Common myeloid progenitor, CD34-positive (primary cell): Measurements from ENCODE around the gene RNASE1.
"Not testable (repeated sequence)": the region's sequence is repeated elsewhere in the genome, so short reads cannot be mapped to it uniquely, and the experiment has no call there.

Source experiments
- CTCF ChIA-PET: fragments of 350-600 bp; sonication (Branson Sonifier 250); formaldehyde crosslinking; loops from one replicate; lab custom pipeline; 2021; ENCODE audit warnings: antibody characterized with exemption; lab: Charles Lee
- POLR2A ChIA-PET: fragments of 350-600 bp; sonication (Branson Sonifier 250); formaldehyde crosslinking; loops from one replicate; lab custom pipeline; 2021; ENCODE audit warnings: antibody characterized with exemption; lab: Charles Lee
- DNase-seq, 3 donors: peaks; one replicate each; pipeline versions ENCODE4 v3.0.0 to v3.0.0-alpha.2; 2013
- H3K27ac ChIP-seq, 2 experiments: 1 replicate in 1 of 2; 2 replicates in 1 of 2; pipeline ENCODE4 v1.7.0; 2013; ENCODE audit warnings: inconsistent platforms in 2 of 2, low read length in 2 of 2, mild to moderate bottlenecking in 2 of 2, low read depth in 1 of 2, moderate library complexity in 1 of 2; ENCODE audit not compliant: severe bottlenecking in 2 of 2, insufficient read depth in 1 of 2, poor library complexity in 1 of 2
- H3K27me3 ChIP-seq, 5 experiments: replicated peaks in 2 of 5; 1 replicate in 3 of 5; 2 replicates in 2 of 5; pipeline versions ENCODE4 v1.6.1 to v1.7.0; 2013; ENCODE audit warnings: low read length in 4 of 5, mild to moderate bottlenecking in 2 of 5, moderate library complexity in 2 of 5, inconsistent platforms in 1 of 5; ENCODE audit not compliant: insufficient read depth in 5 of 5, control insufficient read depth in 4 of 5
- H3K36me3 ChIP-seq, 4 experiments: 1 replicate in 2 of 4; 2 replicates in 2 of 4; pipeline versions ENCODE4 v1.6.1 to v1.7.0; 2013; ENCODE audit warnings: low read length in 3 of 4, control low read depth in 1 of 4, mild to moderate bottlenecking in 1 of 4; ENCODE audit not compliant: control insufficient read depth in 4 of 4, insufficient read depth in 4 of 4
- H3K4me1 ChIP-seq, 4 experiments: 1 replicate in 3 of 4; 2 replicates in 1 of 4; pipeline versions ENCODE4 v1.6.1 to v1.7.1; 2013; ENCODE audit warnings: low read length in 3 of 4, mild to moderate bottlenecking in 3 of 4, control low read depth in 1 of 4, inconsistent platforms in 1 of 4, moderate library complexity in 1 of 4; ENCODE audit not compliant: control insufficient read depth in 4 of 4, insufficient read depth in 4 of 4; ENCODE audit errors: control extremely low read depth in 1 of 4
- H3K4me3 ChIP-seq, 7 experiments: 1 replicate in 4 of 7; 2 replicates in 3 of 7; pipeline versions ENCODE4 v1.5.1 to v1.7.0; 2013; ENCODE audit warnings: mild to moderate bottlenecking in 7 of 7, low read length in 6 of 7, moderate library complexity in 6 of 7, inconsistent platforms in 2 of 7, low read depth in 2 of 7, control low read depth in 1 of 7; ENCODE audit not compliant: insufficient read depth in 4 of 7, control insufficient read depth in 1 of 7; ENCODE audit errors: extremely low read depth in 1 of 7
- H3K9me3 ChIP-seq, 5 experiments: 1 replicate in 4 of 5; 2 replicates in 1 of 5; pipeline versions ENCODE4 v1.6.1 to v1.7.1; 2013; ENCODE audit warnings: low read length in 4 of 5, mild to moderate bottlenecking in 2 of 5, inconsistent platforms in 1 of 5, low read depth in 1 of 5, moderate library complexity in 1 of 5; ENCODE audit not compliant: control insufficient read depth in 4 of 5, insufficient read depth in 2 of 5; ENCODE audit errors: control extremely low read depth in 1 of 5
- WGBS: methylation state at CpG from one replicate; pipeline ENCODE4 v1.1.5; 2013; ENCODE audit not compliant: insufficient coverage; 5-methylcytosine and 5-hydroxymethylcytosine counted together

RNASE1 gene

GRCh38 chr14:20759465-20759864 is 43.2 kb downstream of the RNASE1 start:
- H3K4me1 ChIP-seq, H3K27me3 ChIP-seq, POLR2A ChIA-PET, H3K36me3 ChIP-seq, DNase-seq, H3K9me3 ChIP-seq, H3K4me3 ChIP-seq, H3K27ac ChIP-seq: not testable (repeated sequence)
- WGBS, result 97% methylated on average over 2 of the region's 5 CpGs
- CTCF ChIA-PET, result interaction anchor here (2.5 to 5.1 kb wide), 3 partner anchors 17 to 96 kb away, joined by 8 to 35 read pairs (median 9); no protein-coding TSS in a partner anchor

- DNase-seq, result peak; percentile 45 to 67 (median 59)
- Histone ChIP-seq H3K27me3 (no peaks in the 10 kb centered on the region), H3K27ac (no peak overlapping the region)
These were observed 44.7 kb downstream of the RNASE1 start for GRCh38 chr14:20757965-20758364.

GRCh38 chr14:20755037-20755436 is 47.6 kb downstream of the RNASE1 start:
- Histone ChIP-seq H3K27ac (no peak overlapping the region), H3K4me3 (no peak overlapping the region), H3K27me3 (no peaks in the 10 kb centered on the region), H3K4me1 (peaks cover 0 to 8% (median 0%) of the 10 kb centered on the region in 4 experiments), H3K36me3 (no peaks in the 10 kb centered on the region), H3K9me3 (peaks cover 0 to 19% (median 15%) of the 10 kb centered on the region in 5 experiments)
- POLR2A ChIA-PET, result no interaction called here
- CTCF ChIA-PET, result interaction anchor here (0.6 to 5.1 kb wide), 9 partner anchors 15 to 103 kb away, joined by 3 to 35 read pairs (median 5); no protein-coding TSS in a partner anchor
- no peak for DNase-seq
- 83% methylated on average over 6 of the region's 6 CpGs for WGBS

More at GRCh38 chr14:20757965-20758364, 44.7 kb downstream of the RNASE1 start:
- peaks cover 0 to 5% (median 0%) of the 10 kb centered on the region in 5 experiments for H3K9me3 ChIP-seq
- no peaks in the 10 kb centered on the region for H3K36me3 ChIP-seq
- H3K4me3 ChIP-seq, result no peak overlapping the region
- WGBS, result 42% methylated on average over 4 of the region's 4 CpGs
- H3K4me1 ChIP-seq, result peaks cover 0 to 8% (median 0%) of the 10 kb centered on the region in 4 experiments
- ChIA-PET CTCF (interaction anchor here (0.6 to 5.1 kb wide), 24 partner anchors 9 to 894 kb away, joined by 3 to 35 read pairs (median 4); partner anchors contain the start of gene EDDM3B), POLR2A (no interaction called here)

GRCh38 chr14:20754308-20754707 is 48.3 kb downstream of the RNASE1 start:
- Histone ChIP-seq H3K4me3 (no peak overlapping the region), H3K9me3 (peaks cover 0 to 19% (median 15%) of the 10 kb centered on the region in 5 experiments), H3K36me3 (no peaks in the 10 kb centered on the region), H3K27me3 (no peaks in the 10 kb centered on the region), H3K27ac (no peak overlapping the region), H3K4me1 (peaks cover 0 to 8% (median 0%) of the 10 kb centered on the region in 4 experiments)
- ChIA-PET POLR2A (no interaction called here), CTCF (interaction anchor here (1.0 to 2.1 kb wide), 6 partner anchors 15 to 103 kb away, joined by 3 to 6 read pairs (median 5); no protein-coding TSS in a partner anchor)
- WGBS, result 100% methylated on average over 1 of the region's 2 CpGs
- DNase-seq, result no peak

GRCh38 chr14:20751963-20752562 is 50.6 kb downstream of the RNASE1 start:
- H3K4me3 ChIP-seq, result no peak overlapping the region
- H3K27ac ChIP-seq, result no peak overlapping the region
- H3K27me3 ChIP-seq, result no peaks in the 10 kb centered on the region
- ChIA-PET POLR2A (no interaction called here), CTCF (interaction anchor here (0.5 to 1.4 kb wide), 5 partner anchors 9 to 223 kb away, joined by 3 to 6 read pairs (median 4); no protein-coding TSS in a partner anchor)
- H3K36me3 ChIP-seq, result no peaks in the 10 kb centered on the region
- DNase-seq, result no peak
- WGBS, result 98% methylated on average over 5 of the region's 5 CpGs
- peaks cover 0 to 19% (median 15%) of the 10 kb centered on the region in 5 experiments for H3K9me3 ChIP-seq
- no peaks in the 10 kb centered on the region for H3K4me1 ChIP-seq
